Uterus (tissue), 4 donors: Measurements from ENCODE around the gene ZMAT5. TPM values are rescaled to one million over a fixed set of nuclear protein-coding genes. Genes with fewer than 3 reads are reported as not detected.

Experiments used
- DNase-seq, 2 donors: peaks; one replicate each; pipeline ENCODE4 v3.0.0-alpha.2; 2019 to 2020
- H3K27ac ChIP-seq, 2 donors: fragments of 200-600 bp; sonication (generic); 1 replicate in 1 of 2; 2 replicates in 1 of 2; pipeline ENCODE4 v1.5.1; 2016 to 2018
- H3K27me3 ChIP-seq, 2 donors: fragments of 200-600 bp; sonication (generic); one replicate each; pipeline ENCODE4 v1.5.1; 2018 to 2019; ENCODE audit warnings: control low read depth in 1 of 2
- H3K36me3 ChIP-seq, 2 donors: fragments of 200-600 bp; sonication (generic); one replicate each; pipeline ENCODE4 v1.5.1; 2019; ENCODE audit warnings: control low read depth in 1 of 2
- H3K4me1 ChIP-seq, 2 donors: fragments of 200-600 bp; sonication (generic); one replicate each; pipeline ENCODE4 v1.5.1; 2018 to 2019; ENCODE audit warnings: control low read depth in 1 of 2
- H3K4me3 ChIP-seq, 2 donors: fragments of 200-600 bp; sonication (generic); 1 replicate in 1 of 2; 2 replicates in 1 of 2; pipeline ENCODE4 v1.5.1; 2018 to 2019; ENCODE audit warnings: mild to moderate bottlenecking in 1 of 2
- H3K9me3 ChIP-seq, 2 donors: fragments of 200-600 bp; sonication (generic); one replicate each; pipeline ENCODE4 v1.5.1; 2019; ENCODE audit warnings: control low read depth in 1 of 2
- POLR2A ChIP-seq, 2 donors: fragments of 450-650 bp; IDR thresholded peaks; one replicate each; pipeline ENCODE4 v1.6.1; 2016; ENCODE audit warnings: antibody characterized with exemption in 2 of 2, mild to moderate bottlenecking in 1 of 2, moderate library complexity in 1 of 2
- intact Hi-C: fragments of 100-400 bp; cut with DNase I; formaldehyde crosslinking; loops from one replicate; pipeline ENCODE4 v1.15.1; 2023; ENCODE audit warnings: low total_unique reads
- total RNA-seq, 4 donors: library from RNA; depleted of rRNA in 3 of 4; stranded (reverse); fragments of >200 nt in 3 of 4; gene quantifications; one replicate each; pipeline versions ENCODE4 v1.1.0 to v1.2.4, GENCODE V29; 2014 to 2023
- TF ChIP-seq, protein P1 (sequence below), 4 experiments: fragments of 200-600 bp in 2 of 4; fragments of 450-650 bp in 2 of 4; sonication (generic) in 2 of 4; IDR thresholded peaks; one replicate each; pipeline ENCODE4 v1.5.1; 2016 to 2019; ENCODE audit warnings: antibody characterized with exemption in 4 of 4, mild to moderate bottlenecking in 2 of 4, moderate library complexity in 1 of 4
- donor health status: DM: yes; HTN: yes; CAD: no.

Gene ZMAT5
- total RNA-seq, 4 donors from 2014 or later, result 12.0 to 47.4 (median 23.4) TPM

DNA sequence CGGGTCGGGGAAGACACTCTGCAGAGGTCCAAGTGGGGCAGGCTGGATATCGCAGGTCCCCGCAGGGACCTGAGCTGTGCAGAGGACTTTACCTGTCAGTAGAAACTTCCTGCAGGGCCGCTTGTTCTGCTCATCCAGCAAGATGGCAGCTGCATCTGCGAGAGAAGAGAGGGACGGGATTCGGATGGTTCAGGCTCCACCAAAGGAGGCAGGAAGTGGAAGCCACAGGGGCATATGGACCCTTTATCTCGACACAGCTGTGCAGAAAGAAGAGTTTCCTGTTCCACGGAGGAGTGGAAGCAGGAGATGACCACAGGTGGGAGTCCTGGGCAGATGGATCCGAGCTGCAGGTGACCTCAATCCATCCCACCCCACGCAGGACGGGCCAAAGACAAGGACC is 24.5 kb downstream of the ZMAT5 start:
- Histone ChIP-seq H3K27me3 (no peaks in the 10 kb centered on the region), H3K27ac (no peak overlapping the region), H3K4me3 (no peak overlapping the region), H3K9me3 (no peaks in the 10 kb centered on the region), H3K4me1 (no peaks in the 10 kb centered on the region), H3K36me3 (no peaks in the 10 kb centered on the region)
- intact Hi-C loops, result no loop called here
- no peak for DNase-seq
- TF ChIP-seq, protein P1, sequence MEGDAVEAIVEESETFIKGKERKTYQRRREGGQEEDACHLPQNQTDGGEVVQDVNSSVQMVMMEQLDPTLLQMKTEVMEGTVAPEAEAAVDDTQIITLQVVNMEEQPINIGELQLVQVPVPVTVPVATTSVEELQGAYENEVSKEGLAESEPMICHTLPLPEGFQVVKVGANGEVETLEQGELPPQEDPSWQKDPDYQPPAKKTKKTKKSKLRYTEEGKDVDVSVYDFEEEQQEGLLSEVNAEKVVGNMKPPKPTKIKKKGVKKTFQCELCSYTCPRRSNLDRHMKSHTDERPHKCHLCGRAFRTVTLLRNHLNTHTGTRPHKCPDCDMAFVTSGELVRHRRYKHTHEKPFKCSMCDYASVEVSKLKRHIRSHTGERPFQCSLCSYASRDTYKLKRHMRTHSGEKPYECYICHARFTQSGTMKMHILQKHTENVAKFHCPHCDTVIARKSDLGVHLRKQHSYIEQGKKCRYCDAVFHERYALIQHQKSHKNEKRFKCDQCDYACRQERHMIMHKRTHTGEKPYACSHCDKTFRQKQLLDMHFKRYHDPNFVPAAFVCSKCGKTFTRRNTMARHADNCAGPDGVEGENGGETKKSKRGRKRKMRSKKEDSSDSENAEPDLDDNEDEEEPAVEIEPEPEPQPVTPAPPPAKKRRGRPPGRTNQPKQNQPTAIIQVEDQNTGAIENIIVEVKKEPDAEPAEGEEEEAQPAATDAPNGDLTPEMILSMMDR (IDR thresholded peaks at IDR 0.05), result no peak
- no peak for TF ChIP-seq POLR2A (IDR thresholded peaks at IDR 0.05)

DNA sequence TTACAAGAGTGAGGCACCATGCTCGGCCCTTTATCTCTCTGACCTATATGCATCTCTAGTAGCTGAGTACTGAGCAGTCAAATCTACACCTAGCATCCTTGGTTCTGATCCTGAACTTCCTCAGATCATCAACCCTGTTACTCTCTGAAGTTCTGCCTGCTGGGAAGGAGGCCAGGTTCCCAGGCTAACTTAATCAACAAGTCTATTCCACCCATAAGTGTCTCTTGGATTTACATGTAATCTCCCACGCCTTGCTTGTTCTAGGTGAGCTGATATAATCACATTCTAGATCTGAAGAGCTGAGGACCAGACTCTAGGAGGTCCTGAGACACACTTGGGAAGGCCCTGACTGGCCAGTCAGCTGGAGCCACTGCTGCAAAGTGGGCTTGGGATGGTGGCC is 24.9 kb downstream of the ZMAT5 start:
- Histone ChIP-seq H3K9me3 (no peaks in the 10 kb centered on the region), H3K27ac (no peak overlapping the region), H3K36me3 (no peaks in the 10 kb centered on the region), H3K27me3 (no peaks in the 10 kb centered on the region), H3K4me1 (no peaks in the 10 kb centered on the region), H3K4me3 (no peak overlapping the region)
- intact Hi-C loops, result no loop called here
- no peak for DNase-seq
- TF ChIP-seq POLR2A (IDR thresholded peaks at IDR 0.05), result no peak
- TF ChIP-seq, protein P1 (IDR thresholded peaks at IDR 0.05), result no peak

DNA sequence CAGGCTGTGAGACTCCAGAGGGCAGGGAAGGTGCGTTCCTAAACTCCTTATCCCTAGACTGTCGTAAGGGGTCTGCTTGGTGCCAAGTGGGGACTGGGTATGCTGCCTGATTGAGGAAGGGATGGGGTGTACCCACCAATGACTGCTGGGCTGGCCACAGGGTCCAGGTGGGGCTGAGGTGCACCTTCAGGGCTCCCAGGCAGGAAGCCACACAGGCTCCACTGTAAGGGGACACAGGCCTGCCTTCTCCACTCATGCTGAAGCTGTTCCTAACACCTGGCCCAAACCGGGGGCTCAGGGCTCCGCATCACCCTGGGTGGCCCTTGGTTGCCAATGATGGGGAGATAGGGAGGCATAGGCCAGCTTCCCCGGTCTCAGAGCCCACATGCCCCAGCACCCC is 26.6 kb downstream of the ZMAT5 start:
- H3K9me3 ChIP-seq, result no peaks in the 10 kb centered on the region
- no peak overlapping the region for H3K4me3 ChIP-seq
- DNase-seq, result no peak
- TF ChIP-seq, protein P1 (IDR thresholded peaks at IDR 0.05), result no peak
- TF ChIP-seq POLR2A (IDR thresholded peaks at IDR 0.05), result no peak
- no peaks in the 10 kb centered on the region for H3K36me3 ChIP-seq
- no peaks in the 10 kb centered on the region for H3K27me3 ChIP-seq
- intact Hi-C loops, result no loop called here
- no peak overlapping the region for H3K27ac ChIP-seq
- H3K4me1 ChIP-seq, result no peaks in the 10 kb centered on the region

GRCh38 chr22:29739346-29739875 is 27.4 kb downstream of the ZMAT5 start:
- no peak overlapping the region for H3K27ac ChIP-seq
- no peaks in the 10 kb centered on the region for H3K27me3 ChIP-seq
- DNase-seq, result no peak
- no peaks in the 10 kb centered on the region for H3K9me3 ChIP-seq
- intact Hi-C loops, result no loop called here
- no peaks in the 10 kb centered on the region for H3K36me3 ChIP-seq
- no peak overlapping the region for H3K4me3 ChIP-seq
- TF ChIP-seq POLR2A (IDR thresholded peaks at IDR 0.05), result no peak
- no peaks in the 10 kb centered on the region for H3K4me1 ChIP-seq

- no peak for DNase-seq
- TF ChIP-seq, protein P1 (IDR thresholded peaks at IDR 0.05), result no peak
- no peak for TF ChIP-seq POLR2A (IDR thresholded peaks at IDR 0.05)
- intact Hi-C loops, result no loop called here
- Histone ChIP-seq H3K36me3 (no peaks in the 10 kb centered on the region), H3K4me1 (no peaks in the 10 kb centered on the region), H3K9me3 (no peaks in the 10 kb centered on the region), H3K27me3 (no peaks in the 10 kb centered on the region), H3K27ac (no peak overlapping the region), H3K4me3 (no peak overlapping the region)
These were observed 28.5 kb downstream of the ZMAT5 start for GRCh38 chr22:29738118-29738815.
